A549 (cell line): ENCODE results near the gene ANKRD23.

ENCODE experiments used
- CBX8 ChIP-seq: fragments of 200-600 bp; sonication (generic); IDR thresholded peaks from 2 replicates; pipeline ENCODE4 v1.6.1; 2016
- CTCF ChIP-seq: fragments of >200 bp; sonication (Bioruptor Twin); formaldehyde crosslinking; IDR thresholded peaks from 3 replicates; pipeline ENCODE4 v1.5.1; 2016
- RAD21 ChIP-seq, 2 experiments: fragments of >200 bp in 1 of 2; sonication (Bioruptor Twin) in 1 of 2; formaldehyde crosslinking in 1 of 2; IDR thresholded peaks in 1 of 2; conservative IDR thresholded peaks in 1 of 2; 2 replicates in 1 of 2; 3 replicates in 1 of 2; pipeline ENCODE4 v1.6.1; 2012 to 2018; ENCODE audit warnings: inconsistent platforms in 1 of 2
- TP53 ChIP-seq: fragments of 250-450 bp; sonication (Bioruptor Pico); IDR thresholded peaks from 2 replicates; pipeline ENCODE4 v1.5.0; 2021; ENCODE audit warnings: mild to moderate bottlenecking, moderate library complexity
- ZFP36 ChIP-seq: fragments of 450-650 bp; IDR thresholded peaks from 2 replicates; pipeline ENCODE4 v1.6.1; 2014; ENCODE audit warnings: borderline replicate concordance; ENCODE audit not compliant: partially characterized antibody
- TF ChIP-seq, protein P1 (sequence below): fragments of >200 bp; sonication (Bioruptor Twin); formaldehyde crosslinking; IDR thresholded peaks from 3 replicates; pipeline ENCODE4 v1.6.1; 2016

DNA sequence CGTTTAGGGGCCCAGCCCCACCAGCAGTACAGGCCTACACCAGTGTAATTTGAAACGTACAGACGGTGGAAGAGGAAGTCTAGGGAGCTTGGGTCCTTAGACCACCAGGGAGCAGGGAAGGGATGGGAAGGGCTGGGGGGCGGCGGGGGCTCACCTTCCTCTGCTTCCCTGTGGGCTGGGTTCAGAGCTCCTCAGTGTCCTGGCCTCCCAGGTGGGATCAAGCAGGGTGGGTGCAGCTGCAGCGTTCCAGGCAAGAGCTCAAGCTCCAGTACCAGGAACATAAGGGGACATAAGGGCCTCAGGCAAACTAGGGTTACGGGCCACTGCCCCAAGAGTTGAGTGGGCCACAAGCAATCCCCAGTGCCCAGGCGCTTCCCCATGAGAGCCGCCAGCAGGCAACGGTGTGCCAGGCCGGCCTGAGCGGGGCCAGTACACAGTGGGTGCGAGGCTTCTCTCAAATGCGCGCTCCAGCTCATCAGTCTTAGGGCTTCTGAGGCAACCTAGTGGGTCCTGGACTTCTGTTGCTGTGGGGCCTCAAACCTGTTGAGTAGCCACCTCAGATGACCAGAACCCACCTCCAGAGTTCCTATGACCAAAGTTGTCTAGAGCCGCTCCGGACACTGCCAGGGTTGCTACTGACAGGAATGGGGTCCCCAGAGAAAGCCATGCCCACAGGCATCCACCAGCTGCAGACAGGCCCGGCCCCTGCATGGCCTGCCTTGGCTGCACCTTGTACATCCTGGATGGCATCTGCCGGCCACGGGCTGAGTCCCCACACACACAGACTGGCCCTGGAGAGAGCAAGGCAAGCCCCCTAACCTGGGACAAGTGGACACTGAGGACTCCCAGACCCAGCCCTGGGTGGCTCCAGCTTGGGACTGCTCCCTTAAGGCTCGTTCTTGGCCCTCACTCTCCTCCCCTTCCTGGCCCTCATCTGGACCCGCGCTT, 5.2 kb downstream of the ANKRD23 start:
- TF ChIP-seq, protein P1, sequence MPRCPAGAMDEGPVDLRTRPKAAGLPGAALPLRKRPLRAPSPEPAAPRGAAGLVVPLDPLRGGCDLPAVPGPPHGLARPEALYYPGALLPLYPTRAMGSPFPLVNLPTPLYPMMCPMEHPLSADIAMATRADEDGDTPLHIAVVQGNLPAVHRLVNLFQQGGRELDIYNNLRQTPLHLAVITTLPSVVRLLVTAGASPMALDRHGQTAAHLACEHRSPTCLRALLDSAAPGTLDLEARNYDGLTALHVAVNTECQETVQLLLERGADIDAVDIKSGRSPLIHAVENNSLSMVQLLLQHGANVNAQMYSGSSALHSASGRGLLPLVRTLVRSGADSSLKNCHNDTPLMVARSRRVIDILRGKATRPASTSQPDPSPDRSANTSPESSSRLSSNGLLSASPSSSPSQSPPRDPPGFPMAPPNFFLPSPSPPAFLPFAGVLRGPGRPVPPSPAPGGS, result no peak
- no peak for TF ChIP-seq RAD21 (conservative IDR thresholded peaks at IDR 0.05 in 1 of 2, IDR thresholded peaks at IDR 0.05 in 1 of 2)
- no peak for TF ChIP-seq CTCF
- TF ChIP-seq ZFP36, result no peak
- no peak for TF ChIP-seq TP53 (CRISPR knock-in tag)
- TF ChIP-seq CBX8, result no peak
